Kidney epithelial cell (primary cell): ENCODE results near the gene ATP2A3. TPM values are rescaled to one million over a fixed set of nuclear protein-coding genes. Genes with fewer than 3 reads are reported as not detected.

Experiments used
- DNase-seq: peaks from one replicate; pipeline ENCODE4 v3.0.0-alpha.2; 2010; ENCODE audit warnings: low read depth
- H3K27me3 ChIP-seq: 2 replicates; pipeline ENCODE4 v1.6.0; 2011; ENCODE audit warnings: low read length; ENCODE audit not compliant: control insufficient read depth, insufficient read depth
- H3K36me3 ChIP-seq: 2 replicates; pipeline ENCODE4 v1.5.1; 2011; ENCODE audit warnings: low read length; ENCODE audit not compliant: control insufficient read depth, insufficient read depth
- H3K4me3 ChIP-seq: 2 replicates; pipeline ENCODE4 v1.5.1; 2011; ENCODE audit warnings: low read depth, mild to moderate bottlenecking, control low read depth, low read length
- CTCF ChIP-seq: IDR thresholded peaks from 2 replicates; pipeline ENCODE4 v1.5.1; 2011; ENCODE audit warnings: mild to moderate bottlenecking, moderate library complexity, low read length, control low read depth, inconsistent platforms; ENCODE audit not compliant: insufficient read depth, poor library complexity, severe bottlenecking
- total RNA-seq: library from RNA; depleted of rRNA; stranded (reverse); fragments of >200 nt; gene quantifications from 2 replicates; pipeline ENCODE4 v1.2.3, GENCODE V29; 2015

Gene ATP2A3
- total RNA-seq, 1 donor from 2014 or later = 11.1 TPM

GRCh38 chr17:3977387-3977786, 13.2 kb upstream of the ATP2A3 start:
- Histone ChIP-seq H3K4me3 (no peak overlapping the region), H3K36me3 (no peaks in the 10 kb centered on the region), H3K27me3 (no peaks in the 10 kb centered on the region)
- DNase-seq = no peak
- no peak for TF ChIP-seq CTCF

GRCh38 chr17:3976675-3977171, 12.5 kb upstream of the ATP2A3 start:
- Histone ChIP-seq H3K4me3 (no peak overlapping the region), H3K36me3 (no peaks in the 10 kb centered on the region), H3K27me3 (no peaks in the 10 kb centered on the region)
- no peak for DNase-seq
- TF ChIP-seq CTCF = no peak

- TF ChIP-seq CTCF = no peak
- DNase-seq = no peak
- Histone ChIP-seq H3K27me3 (peaks cover 5% of the 10 kb centered on the region), H3K36me3 (no peaks in the 10 kb centered on the region), H3K4me3 (no peak overlapping the region)
Observed at GRCh38 chr17:3974980-3975379, 10.7 kb upstream of the ATP2A3 start.

GRCh38 chr17:3974138-3974687, 10.0 kb upstream of the ATP2A3 start:
- no peak for TF ChIP-seq CTCF
- H3K4me3 ChIP-seq = no peak overlapping the region
- H3K36me3 ChIP-seq = no peaks in the 10 kb centered on the region
- peaks cover 5% of the 10 kb centered on the region for H3K27me3 ChIP-seq
- DNase-seq = no peak

GRCh38 chr17:3973495-3974137, 9.4 kb upstream of the ATP2A3 start:
- H3K36me3 ChIP-seq = no peaks in the 10 kb centered on the region
- H3K4me3 ChIP-seq = no peak overlapping the region
- no peak for TF ChIP-seq CTCF
- H3K27me3 ChIP-seq = peaks cover 5% of the 10 kb centered on the region
- DNase-seq = no peak

- H3K36me3 ChIP-seq = no peaks in the 10 kb centered on the region
- DNase-seq = no peak
- H3K4me3 ChIP-seq = no peak overlapping the region
- no peak for TF ChIP-seq CTCF
- peaks cover 5% of the 10 kb centered on the region for H3K27me3 ChIP-seq
Observed at GRCh38 chr17:3972931-3973330, 8.7 kb upstream of the ATP2A3 start.
